Measurements from ENCODE around the gene TSPAN4. TPM values are rescaled to one million over a fixed set of nuclear protein-coding genes. Genes with fewer than 3 reads are reported as not detected.

TSPAN4 gene
- total RNA-seq, 1 donor from 2014 or later = 175 TPM

- no peak for DNase-seq (ENCODE audit: extremely low spot score, unreplicated experiment)
- H3K27ac Mint-ChIP-seq (ENCODE audit: unreplicated experiment) = peak overlapping the region; percentile 23
- H3K4me3 Mint-ChIP-seq (ENCODE audit: unreplicated experiment) = peak overlapping the region; percentile 62
- H3K4me1 Mint-ChIP-seq (ENCODE audit: unreplicated experiment) = peaks cover 67% of the 10 kb centered on the region
- TF ChIP-seq, protein P1, sequence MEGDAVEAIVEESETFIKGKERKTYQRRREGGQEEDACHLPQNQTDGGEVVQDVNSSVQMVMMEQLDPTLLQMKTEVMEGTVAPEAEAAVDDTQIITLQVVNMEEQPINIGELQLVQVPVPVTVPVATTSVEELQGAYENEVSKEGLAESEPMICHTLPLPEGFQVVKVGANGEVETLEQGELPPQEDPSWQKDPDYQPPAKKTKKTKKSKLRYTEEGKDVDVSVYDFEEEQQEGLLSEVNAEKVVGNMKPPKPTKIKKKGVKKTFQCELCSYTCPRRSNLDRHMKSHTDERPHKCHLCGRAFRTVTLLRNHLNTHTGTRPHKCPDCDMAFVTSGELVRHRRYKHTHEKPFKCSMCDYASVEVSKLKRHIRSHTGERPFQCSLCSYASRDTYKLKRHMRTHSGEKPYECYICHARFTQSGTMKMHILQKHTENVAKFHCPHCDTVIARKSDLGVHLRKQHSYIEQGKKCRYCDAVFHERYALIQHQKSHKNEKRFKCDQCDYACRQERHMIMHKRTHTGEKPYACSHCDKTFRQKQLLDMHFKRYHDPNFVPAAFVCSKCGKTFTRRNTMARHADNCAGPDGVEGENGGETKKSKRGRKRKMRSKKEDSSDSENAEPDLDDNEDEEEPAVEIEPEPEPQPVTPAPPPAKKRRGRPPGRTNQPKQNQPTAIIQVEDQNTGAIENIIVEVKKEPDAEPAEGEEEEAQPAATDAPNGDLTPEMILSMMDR (IDR thresholded peaks at IDR 0.05) = no peak
- H3K27me3 Mint-ChIP-seq (ENCODE audit: unreplicated experiment) = no peaks in the 10 kb centered on the region
- no peaks in the 10 kb centered on the region for H3K9me3 Mint-ChIP-seq (ENCODE audit: unreplicated experiment)
- H3K36me3 Mint-ChIP-seq (ENCODE audit: unreplicated experiment) = no peaks in the 10 kb centered on the region
Measured at GRCh38 chr11:831118-831864, 11.4 kb upstream of the TSPAN4 start.

DNA sequence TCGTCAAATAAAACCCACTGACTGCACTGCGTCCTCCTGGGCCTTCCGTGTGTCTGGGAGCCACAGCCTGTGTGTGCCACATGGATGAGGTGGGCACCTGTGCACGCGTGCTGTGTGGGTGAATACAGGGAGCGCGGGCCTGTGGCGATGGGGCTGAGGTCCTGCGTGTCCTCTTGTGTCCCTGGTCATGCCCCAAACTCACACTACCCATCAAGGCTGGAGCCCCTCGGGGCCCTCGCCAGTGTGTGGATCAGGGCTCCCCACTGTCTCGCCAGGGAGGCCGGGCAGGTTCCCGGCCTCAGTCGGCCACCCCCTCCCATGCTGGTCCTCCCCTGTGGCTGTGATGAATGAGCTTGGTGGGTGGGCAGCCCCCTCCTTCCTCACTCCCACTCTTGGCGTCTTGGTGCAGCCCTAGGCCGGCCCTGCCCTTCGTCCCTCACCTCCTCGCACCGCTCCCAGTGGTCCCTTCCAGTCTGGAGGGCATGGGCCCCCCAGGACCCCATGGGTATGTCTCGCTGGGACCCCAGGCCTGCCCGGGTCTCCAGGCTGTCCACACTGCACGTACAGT, 10.6 kb upstream of the TSPAN4 start:
- TF ChIP-seq, protein P1 (IDR thresholded peaks at IDR 0.05) = no peak
- Mint-ChIP-seq H3K27me3 (ENCODE audit: unreplicated experiment) (no peaks in the 10 kb centered on the region), H3K9me3 (ENCODE audit: unreplicated experiment) (no peaks in the 10 kb centered on the region), H3K4me1 (ENCODE audit: unreplicated experiment) (peaks cover 63% of the 10 kb centered on the region), H3K27ac (ENCODE audit: unreplicated experiment) (peak overlapping the region; percentile 57), H3K36me3 (ENCODE audit: unreplicated experiment) (no peaks in the 10 kb centered on the region), H3K4me3 (ENCODE audit: unreplicated experiment) (peak overlapping the region; percentile 62)
- no peak for DNase-seq (ENCODE audit: extremely low spot score, unreplicated experiment)

- no peaks in the 10 kb centered on the region for H3K9me3 Mint-ChIP-seq (ENCODE audit: unreplicated experiment)
- DNase-seq (ENCODE audit: extremely low spot score, unreplicated experiment) = no peak
- H3K36me3 Mint-ChIP-seq (ENCODE audit: unreplicated experiment) = no peaks in the 10 kb centered on the region
- H3K27ac Mint-ChIP-seq (ENCODE audit: unreplicated experiment) = peak within 1 kb of the TSS; percentile 90
- peaks cover 61% of the 10 kb centered on the region for H3K4me1 Mint-ChIP-seq (ENCODE audit: unreplicated experiment)
- no peaks in the 10 kb centered on the region for H3K27me3 Mint-ChIP-seq (ENCODE audit: unreplicated experiment)
- TF ChIP-seq, protein P1 (IDR thresholded peaks at IDR 0.05) = no peak
- H3K4me3 Mint-ChIP-seq (ENCODE audit: unreplicated experiment) = peak within 1 kb of the TSS; percentile 78
Measured at GRCh38 chr11:832529-833113, 10.0 kb upstream of the TSPAN4 start, which contains the start of gene CD151. Gene CD151, plus strand, starts transcription at chr11:832952. Its CDS starts 3,118 bp downstream, at chr11:836070.

- DNase-seq (ENCODE audit: extremely low spot score, unreplicated experiment) = no peak
- TF ChIP-seq, protein P1 (IDR thresholded peaks at IDR 0.05) = no peak
- Mint-ChIP-seq H3K9me3 (ENCODE audit: unreplicated experiment) (no peaks in the 10 kb centered on the region), H3K4me3 (ENCODE audit: unreplicated experiment) (peak overlapping the region; percentile 78), H3K4me1 (ENCODE audit: unreplicated experiment) (peaks cover 57% of the 10 kb centered on the region), H3K36me3 (ENCODE audit: unreplicated experiment) (no peaks in the 10 kb centered on the region), H3K27ac (ENCODE audit: unreplicated experiment) (peak overlapping the region; percentile 90), H3K27me3 (ENCODE audit: unreplicated experiment) (no peaks in the 10 kb centered on the region)
Measured at GRCh38 chr11:833114-833791, 9.4 kb upstream of the TSPAN4 start.
